ENCODE measurements around the gene AARSD1. TPM values are rescaled to one million over a fixed set of nuclear protein-coding genes. Genes with fewer than 3 reads are reported as not detected.
"Not testable (repeated sequence)": the region's sequence is repeated elsewhere in the genome, so short reads cannot be mapped to it uniquely, and the experiment has no call there.

AARSD1 gene
- total RNA-seq, 1 donor from 2014 or later, result 34.1 TPM

GRCh38 chr17:42922294-42922693, 42.0 kb downstream of the AARSD1 start:
- no peak for DNase-seq (ENCODE audit: extremely low read depth, low read depth, low spot score)

- DNase-seq (ENCODE audit: extremely low read depth, low read depth, low spot score), result peak; percentile 94
These were observed 43.3 kb downstream of the AARSD1 start for GRCh38 chr17:42920922-42921321.

- no peak for DNase-seq (ENCODE audit: extremely low read depth, low read depth, low spot score)
These were observed 44.0 kb downstream of the AARSD1 start for GRCh38 chr17:42920106-42920900.

- not testable (repeated sequence) for DNase-seq (ENCODE audit: extremely low read depth, low read depth, low spot score)
These were observed 44.7 kb downstream of the AARSD1 start for GRCh38 chr17:42919522-42920077.

GRCh38 chr17:42918902-42919521, 45.2 kb downstream of the AARSD1 start:
- no peak for DNase-seq (ENCODE audit: extremely low read depth, low read depth, low spot score)

- DNase-seq (ENCODE audit: extremely low read depth, low read depth, low spot score), result no peak
These were observed 47.0 kb downstream of the AARSD1 start for GRCh38 chr17:42917236-42917603.

GRCh38 chr17:42916388-42917235, 47.6 kb downstream of the AARSD1 start:
- DNase-seq (ENCODE audit: extremely low read depth, low read depth, low spot score), result not testable (repeated sequence)

GRCh38 chr17:42915288-42915687, 49.0 kb downstream of the AARSD1 start:
- DNase-seq (ENCODE audit: extremely low read depth, low read depth, low spot score), result not testable (repeated sequence)

- DNase-seq (ENCODE audit: extremely low read depth, low read depth, low spot score), result no peak
These were observed 50.2 kb downstream of the AARSD1 start for GRCh38 chr17:42913981-42914617.

GRCh38 chr17:42913522-42913921, 50.7 kb downstream of the AARSD1 start:
- no peak for DNase-seq (ENCODE audit: extremely low read depth, low read depth, low spot score)

GRCh38 chr17:42908872-42909700, 55.2 kb downstream of the AARSD1 start:
- no peak for DNase-seq (ENCODE audit: extremely low read depth, low read depth, low spot score)

GRCh38 chr17:42906772-42907446, 57.3 kb downstream of the AARSD1 start:
- no peak for DNase-seq (ENCODE audit: extremely low read depth, low read depth, low spot score)

- no peak for DNase-seq (ENCODE audit: extremely low read depth, low read depth, low spot score)
These were observed 60.2 kb downstream of the AARSD1 start for GRCh38 chr17:42904110-42904469.

GRCh38 chr17:42901535-42902229, 62.6 kb downstream of the AARSD1 start:
- DNase-seq (ENCODE audit: extremely low read depth, low read depth, low spot score), result no peak

Other genes starting within 250 kb of the AARSD1 start
- gene EZH1, start 219.4 kb downstream of the AARSD1 start, total RNA-seq, result 10.4 and 20.0 TPM in 2 replicates
- 6.3 and 23.7 TPM in 2 replicates for gene RAMP2, start 203.2 kb downstream of the AARSD1 start, total RNA-seq
- 67.1 and 82.4 TPM in 2 replicates for gene VPS25, start 191.0 kb downstream of the AARSD1 start, total RNA-seq
- gene WNK4, start 183.8 kb downstream of the AARSD1 start, total RNA-seq, result 8.8 and 10.4 TPM in 2 replicates
- gene COA3, start 165.8 kb downstream of the AARSD1 start, total RNA-seq, result 48.7 and 65.7 TPM in 2 replicates
- gene CNTD1, start 165.6 kb downstream of the AARSD1 start, total RNA-seq, result 0.29 TPM in 1 of 2 replicates, not detected in the other
- 70.7 and 115 TPM in 2 replicates for gene BECN1, start 140.2 kb downstream of the AARSD1 start, total RNA-seq
- gene PSME3, start 131.1 kb downstream of the AARSD1 start, total RNA-seq, result 127 and 130 TPM in 2 replicates
- gene AOC2, start 119.9 kb downstream of the AARSD1 start, total RNA-seq, result 1.8 and 2.0 TPM in 2 replicates
- 0.05 and 0.82 TPM in 2 replicates for gene AOC3, start 113.3 kb downstream of the AARSD1 start, total RNA-seq
- gene G6PC1, start 63.7 kb downstream of the AARSD1 start, total RNA-seq, result not detected in 2 replicates
- gene PTGES3L, start 15.6 kb upstream of the AARSD1 start, total RNA-seq, result 2.4 and 3.2 TPM in 2 replicates
- gene RUNDC1, start 16.1 kb upstream of the AARSD1 start, total RNA-seq, result 8.3 and 13.5 TPM in 2 replicates
- 1,137 and 1,523 TPM in 2 replicates for gene RPL27, start 34.0 kb upstream of the AARSD1 start, total RNA-seq
- 31.6 and 33.4 TPM in 2 replicates for gene IFI35, start 42.3 kb upstream of the AARSD1 start, total RNA-seq
- gene VAT1, start 57.9 kb upstream of the AARSD1 start, total RNA-seq, result 602 and 750 TPM in 2 replicates
- gene RND2, start 60.8 kb upstream of the AARSD1 start, total RNA-seq, result 0.18 and 0.29 TPM in 2 replicates
- gene BRCA1, start 160.9 kb upstream of the AARSD1 start, total RNA-seq, result 9.7 and 14.0 TPM in 2 replicates
- gene NBR1, start 206.8 kb upstream of the AARSD1 start, total RNA-seq, result 60.3 and 64.4 TPM in 2 replicates
- gene TMEM106A, start 247.4 kb upstream of the AARSD1 start, total RNA-seq, result 4.7 and 8.4 TPM in 2 replicates

Measured in glomerular endothelial cell (primary cell).